ENCODE results near the gene SCARF1. TPM values are rescaled to one million over a fixed set of nuclear protein-coding genes. Genes with fewer than 3 reads are reported as not detected.

The SCARF1 gene
- total RNA-seq, 1 donor from 2014 or later: 0.43 TPM

DNA sequence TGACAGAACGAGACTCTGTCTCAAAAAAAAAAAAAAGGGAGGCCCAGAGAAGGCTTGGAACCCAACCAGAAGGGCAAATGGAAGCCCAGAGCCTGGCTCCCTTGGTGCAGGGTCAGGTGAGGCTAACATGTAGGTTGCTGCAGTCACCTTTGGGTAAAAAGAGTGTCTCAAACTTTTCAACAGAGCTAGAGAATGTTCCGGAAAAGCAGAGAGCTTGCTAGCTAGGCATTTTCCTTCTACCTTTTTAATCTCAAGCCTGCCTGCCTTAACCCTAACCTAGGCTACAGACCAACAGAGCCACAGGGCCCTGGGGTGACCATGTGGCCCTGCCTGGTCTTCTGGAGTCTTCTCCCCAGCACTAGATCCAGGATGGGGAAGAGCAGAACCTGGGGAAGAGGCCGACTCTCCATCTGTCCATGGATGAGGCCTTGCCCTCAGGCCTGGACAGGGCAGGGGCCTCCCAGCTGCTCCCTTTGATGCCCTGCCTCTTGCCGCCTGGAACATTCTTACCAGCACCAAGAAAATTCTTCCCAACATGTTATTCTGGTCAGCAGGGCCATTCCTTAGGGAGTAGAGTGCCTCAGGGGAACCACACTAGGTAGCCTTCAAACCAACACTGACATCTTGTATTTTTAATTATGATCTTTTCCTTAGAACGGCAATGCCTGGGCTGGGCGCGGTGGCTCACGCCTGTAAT is 47.0 kb downstream of the SCARF1 start:
- Mint-ChIP-seq H3K36me3 (ENCODE audit: insufficient read depth) (peaks cover 8% of the 10 kb centered on the region), H3K9me3 (ENCODE audit: low read depth) (peaks cover 8% of the 10 kb centered on the region), H3K27me3 (no peaks in the 10 kb centered on the region), H3K4me3 (ENCODE audit: low read depth) (no peak overlapping the region), H3K27ac (peak overlapping the region; percentile 94), H3K4me1 (ENCODE audit: low read depth) (peaks cover 8% of the 10 kb centered on the region)
- DNase-seq (ENCODE audit: low spot score, unreplicated experiment): no peak
- TF ChIP-seq, protein P1, sequence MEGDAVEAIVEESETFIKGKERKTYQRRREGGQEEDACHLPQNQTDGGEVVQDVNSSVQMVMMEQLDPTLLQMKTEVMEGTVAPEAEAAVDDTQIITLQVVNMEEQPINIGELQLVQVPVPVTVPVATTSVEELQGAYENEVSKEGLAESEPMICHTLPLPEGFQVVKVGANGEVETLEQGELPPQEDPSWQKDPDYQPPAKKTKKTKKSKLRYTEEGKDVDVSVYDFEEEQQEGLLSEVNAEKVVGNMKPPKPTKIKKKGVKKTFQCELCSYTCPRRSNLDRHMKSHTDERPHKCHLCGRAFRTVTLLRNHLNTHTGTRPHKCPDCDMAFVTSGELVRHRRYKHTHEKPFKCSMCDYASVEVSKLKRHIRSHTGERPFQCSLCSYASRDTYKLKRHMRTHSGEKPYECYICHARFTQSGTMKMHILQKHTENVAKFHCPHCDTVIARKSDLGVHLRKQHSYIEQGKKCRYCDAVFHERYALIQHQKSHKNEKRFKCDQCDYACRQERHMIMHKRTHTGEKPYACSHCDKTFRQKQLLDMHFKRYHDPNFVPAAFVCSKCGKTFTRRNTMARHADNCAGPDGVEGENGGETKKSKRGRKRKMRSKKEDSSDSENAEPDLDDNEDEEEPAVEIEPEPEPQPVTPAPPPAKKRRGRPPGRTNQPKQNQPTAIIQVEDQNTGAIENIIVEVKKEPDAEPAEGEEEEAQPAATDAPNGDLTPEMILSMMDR (IDR thresholded peaks at IDR 0.05; ENCODE audit: unreplicated experiment): no peak

GRCh38 chr17:1597861-1598342 is 47.6 kb downstream of the SCARF1 start:
- H3K4me3 Mint-ChIP-seq (ENCODE audit: low read depth): no peak overlapping the region
- H3K27ac Mint-ChIP-seq: peak overlapping the region; percentile 94
- H3K36me3 Mint-ChIP-seq (ENCODE audit: insufficient read depth): peaks cover 8% of the 10 kb centered on the region
- peaks cover 8% of the 10 kb centered on the region for H3K9me3 Mint-ChIP-seq (ENCODE audit: low read depth)
- no peak for DNase-seq (ENCODE audit: low spot score, unreplicated experiment)
- no peaks in the 10 kb centered on the region for H3K27me3 Mint-ChIP-seq
- H3K4me1 Mint-ChIP-seq (ENCODE audit: low read depth): peaks cover 10% of the 10 kb centered on the region
- TF ChIP-seq, protein P1 (IDR thresholded peaks at IDR 0.05; ENCODE audit: unreplicated experiment): no peak

DNA sequence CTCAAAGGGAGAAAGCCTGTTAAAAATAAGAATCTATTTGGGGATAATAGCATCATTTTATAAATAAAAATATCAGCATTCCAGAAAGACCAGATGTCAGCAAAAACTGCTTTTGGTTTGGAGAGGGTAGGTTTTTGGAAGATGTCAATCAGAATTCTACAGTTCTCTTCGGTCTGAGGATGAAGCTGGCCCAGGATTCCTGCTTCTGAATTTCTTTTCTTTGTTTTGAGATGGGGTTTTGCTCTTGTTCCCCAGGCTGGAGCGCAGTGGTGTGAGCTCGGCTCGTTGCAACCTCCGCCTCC is 52.0 kb downstream of the SCARF1 start:
- TF ChIP-seq, protein P1 (IDR thresholded peaks at IDR 0.05; ENCODE audit: unreplicated experiment): no peak
- no peaks in the 10 kb centered on the region for H3K36me3 Mint-ChIP-seq (ENCODE audit: insufficient read depth)
- no peaks in the 10 kb centered on the region for H3K27me3 Mint-ChIP-seq
- no peak for DNase-seq (ENCODE audit: low spot score, unreplicated experiment)
- peaks cover 22% of the 10 kb centered on the region for H3K4me1 Mint-ChIP-seq (ENCODE audit: low read depth)
- H3K4me3 Mint-ChIP-seq (ENCODE audit: low read depth): no peak overlapping the region
- no peak overlapping the region for H3K27ac Mint-ChIP-seq
- H3K9me3 Mint-ChIP-seq (ENCODE audit: low read depth): no peaks in the 10 kb centered on the region

DNA sequence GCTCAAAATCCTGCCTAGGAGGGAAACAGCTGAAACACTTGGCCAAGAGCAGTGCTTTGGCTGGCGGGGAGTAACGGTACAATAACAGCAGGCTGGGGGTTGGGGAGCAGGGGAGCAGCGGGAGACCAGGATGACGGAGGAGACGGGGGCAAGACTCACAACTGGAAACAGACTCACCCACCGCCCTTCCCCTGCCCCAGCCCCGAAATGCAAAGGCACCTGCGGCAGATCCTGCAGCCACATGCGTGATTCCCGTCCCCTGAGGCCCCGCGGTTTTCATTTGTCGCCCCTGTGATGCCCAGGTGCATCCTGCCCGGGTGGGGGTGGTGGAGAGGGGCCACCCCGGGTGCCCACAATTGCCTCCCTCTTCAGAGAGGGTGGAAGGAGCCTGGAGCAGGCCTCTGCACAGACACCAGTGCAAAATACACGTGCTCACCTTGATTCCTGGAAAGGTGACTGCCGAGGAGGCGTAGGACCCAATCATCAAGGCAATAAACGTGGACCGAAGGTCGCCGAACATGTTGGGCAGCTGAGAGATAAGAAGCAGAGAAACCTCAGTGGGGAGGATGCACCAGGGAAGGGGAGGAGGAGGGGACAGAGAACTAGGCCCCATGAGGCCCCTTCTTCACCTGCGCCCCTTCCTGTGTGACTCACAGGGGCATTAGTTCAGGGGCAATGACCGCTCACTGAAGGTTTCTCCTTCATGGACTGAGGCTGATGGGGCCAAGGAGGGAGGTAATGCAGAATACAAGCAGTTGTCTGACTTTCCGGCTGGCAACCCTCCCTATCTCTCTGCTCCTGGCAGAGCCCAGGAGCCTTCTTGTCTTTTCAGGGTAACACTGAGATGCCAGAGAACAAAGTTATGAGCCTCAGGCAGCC is 52.5 kb downstream of the SCARF1 start:
- TF ChIP-seq, protein P1 (IDR thresholded peaks at IDR 0.05; ENCODE audit: unreplicated experiment): no peak
- H3K4me1 Mint-ChIP-seq (ENCODE audit: low read depth): peaks cover 21% of the 10 kb centered on the region
- no peaks in the 10 kb centered on the region for H3K36me3 Mint-ChIP-seq (ENCODE audit: insufficient read depth)
- no peaks in the 10 kb centered on the region for H3K27me3 Mint-ChIP-seq
- no peaks in the 10 kb centered on the region for H3K9me3 Mint-ChIP-seq (ENCODE audit: low read depth)
- H3K4me3 Mint-ChIP-seq (ENCODE audit: low read depth): no peak overlapping the region
- no peak overlapping the region for H3K27ac Mint-ChIP-seq
- DNase-seq (ENCODE audit: low spot score, unreplicated experiment): no peak

DNA sequence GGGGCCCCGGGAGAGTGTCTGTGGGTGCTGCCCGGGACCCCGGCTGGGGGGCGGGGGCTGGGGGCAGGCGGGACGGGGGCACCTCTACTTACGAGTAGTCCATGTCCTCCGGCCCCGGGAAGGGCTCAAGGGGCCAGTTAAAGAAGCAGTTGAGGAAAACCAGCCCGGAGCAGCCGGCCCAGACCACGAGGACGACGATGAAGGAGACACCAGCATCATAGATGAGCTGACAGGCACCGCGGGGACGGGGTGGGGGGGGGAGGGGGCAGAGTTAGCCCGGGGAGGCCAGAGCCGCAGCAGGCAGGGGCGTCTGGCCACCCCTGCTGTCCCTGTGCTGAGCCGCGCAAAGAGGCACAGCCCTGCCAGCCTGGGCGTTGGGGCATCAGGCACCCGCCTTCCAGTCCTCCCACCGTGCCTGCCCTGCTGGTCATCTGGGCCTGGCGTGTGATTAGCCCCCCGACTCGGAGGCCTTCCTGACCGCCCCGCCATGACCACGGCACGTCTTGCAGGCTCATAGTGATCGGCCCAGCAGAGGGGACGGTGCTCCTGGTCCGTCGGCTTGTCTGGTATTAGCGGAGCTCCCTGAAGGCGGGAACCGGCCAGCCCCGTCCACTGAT is 54.0 kb downstream of the SCARF1 start:
- no peak overlapping the region for H3K27ac Mint-ChIP-seq
- H3K27me3 Mint-ChIP-seq: no peaks in the 10 kb centered on the region
- H3K36me3 Mint-ChIP-seq (ENCODE audit: insufficient read depth): peaks cover 2% of the 10 kb centered on the region
- no peaks in the 10 kb centered on the region for H3K9me3 Mint-ChIP-seq (ENCODE audit: low read depth)
- no peak for DNase-seq (ENCODE audit: low spot score, unreplicated experiment)
- TF ChIP-seq, protein P1 (IDR thresholded peaks at IDR 0.05; ENCODE audit: unreplicated experiment): no peak
- H3K4me3 Mint-ChIP-seq (ENCODE audit: low read depth): no peak overlapping the region
- H3K4me1 Mint-ChIP-seq (ENCODE audit: low read depth): peaks cover 14% of the 10 kb centered on the region

Measured in progenitor cell of endocrine pancreas (in vitro differentiated cells).